IPS DF 4.7 (cell line): ENCODE measurements around the gene CHL1.

Experiments used
- DNase-seq: peaks from one replicate; pipeline ENCODE4 v3.0.0-alpha.2; 2013; ENCODE audit warnings: low spot score; ENCODE audit errors: extremely low read depth

Gene CHL1

DNA sequence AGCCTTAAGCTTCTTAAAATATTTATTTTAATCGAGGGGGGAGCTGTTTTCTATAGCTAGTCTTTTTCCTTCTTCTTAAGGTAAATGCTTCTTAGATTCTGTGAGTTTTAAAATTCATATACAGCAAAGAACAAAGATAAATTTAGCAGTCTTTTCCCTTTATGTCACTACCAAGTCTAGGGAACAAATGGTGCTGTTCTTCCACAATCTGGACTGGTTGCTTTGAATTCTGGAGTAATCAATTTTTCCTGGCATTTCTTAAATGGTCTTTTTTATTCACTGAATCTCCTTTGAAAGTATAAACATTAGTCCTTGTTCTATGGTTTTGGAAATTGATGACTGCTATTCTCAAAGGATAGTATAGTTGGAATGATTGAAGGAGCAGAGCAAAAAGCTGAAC, 82.8 kb downstream of the CHL1 start:
- no peak for DNase-seq

DNA sequence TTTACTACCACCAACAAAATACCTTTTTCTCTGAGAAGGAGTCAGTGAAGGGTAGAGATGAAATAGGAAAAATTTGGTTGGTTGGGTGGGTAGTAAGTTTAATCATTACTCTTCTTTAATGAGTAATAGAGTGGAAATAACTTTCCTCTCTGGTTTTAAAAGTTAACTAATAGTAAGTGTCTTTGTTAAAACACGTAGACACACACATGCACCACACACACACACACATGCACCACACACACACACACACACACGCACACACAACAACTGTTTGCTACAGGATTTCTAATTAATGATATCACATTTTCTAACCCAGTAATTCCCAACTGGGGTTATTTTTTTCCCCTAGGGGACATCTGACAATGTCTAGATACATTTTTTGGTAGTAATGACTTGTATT, 84.1 kb downstream of the CHL1 start:
- no peak for DNase-seq

DNA sequence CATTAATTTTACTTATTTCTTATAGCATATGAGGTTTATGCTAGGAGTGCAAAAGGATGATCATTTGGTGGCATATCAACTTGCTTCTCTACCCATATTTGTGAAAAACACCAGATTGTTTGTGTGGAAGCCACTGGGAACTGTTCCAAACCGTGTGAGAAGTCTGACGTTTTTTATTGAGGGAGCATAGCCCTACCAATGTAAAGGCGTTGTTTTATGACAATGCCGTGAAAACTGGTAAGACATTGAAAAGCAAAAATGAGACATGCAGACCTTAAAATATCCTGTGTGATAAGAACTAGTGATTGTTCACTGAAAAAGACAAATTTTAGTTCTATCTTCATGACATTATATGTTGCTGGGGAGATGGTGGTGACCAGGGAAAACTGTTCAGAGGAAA, 87.8 kb downstream of the CHL1 start:
- DNase-seq = no peak

DNA sequence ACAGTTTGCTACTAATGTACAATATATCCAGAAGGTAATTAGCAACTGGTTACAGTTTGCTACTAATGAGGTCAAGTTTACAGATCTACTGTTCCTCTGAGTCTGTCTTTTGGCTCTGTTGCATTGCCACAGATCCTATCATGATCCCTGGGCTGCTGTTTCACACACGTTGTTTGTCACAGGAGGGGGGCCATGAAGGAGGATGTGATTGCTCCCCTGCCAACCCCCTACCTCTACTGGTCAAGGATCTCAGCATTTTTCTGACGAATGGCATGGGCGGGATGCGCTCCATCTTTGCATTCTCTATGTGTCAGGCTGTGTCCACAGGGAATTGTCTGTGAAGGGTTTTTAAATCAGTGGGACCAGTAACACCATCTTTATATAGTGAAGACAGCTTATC, 91.9 kb downstream of the CHL1 start:
- no peak for DNase-seq

DNA sequence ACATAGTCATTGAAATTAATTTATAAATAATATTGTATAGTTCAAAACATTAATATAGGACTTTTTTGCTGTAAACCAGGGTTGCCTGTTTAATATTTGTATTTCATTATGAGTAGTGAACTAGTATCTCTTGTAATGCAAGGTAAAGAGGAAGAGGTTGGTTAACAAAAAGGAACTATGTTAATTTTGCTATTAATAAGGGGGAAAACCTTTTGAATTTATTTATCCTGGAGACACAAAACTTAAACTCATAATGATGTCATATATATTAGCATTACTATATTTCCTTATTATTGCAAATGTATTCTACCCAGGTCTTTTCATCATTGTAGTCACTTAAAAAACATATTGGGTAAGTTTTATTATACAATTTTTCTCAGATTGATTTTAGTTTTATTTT, 94.5 kb downstream of the CHL1 start:
- DNase-seq = no peak

DNA sequence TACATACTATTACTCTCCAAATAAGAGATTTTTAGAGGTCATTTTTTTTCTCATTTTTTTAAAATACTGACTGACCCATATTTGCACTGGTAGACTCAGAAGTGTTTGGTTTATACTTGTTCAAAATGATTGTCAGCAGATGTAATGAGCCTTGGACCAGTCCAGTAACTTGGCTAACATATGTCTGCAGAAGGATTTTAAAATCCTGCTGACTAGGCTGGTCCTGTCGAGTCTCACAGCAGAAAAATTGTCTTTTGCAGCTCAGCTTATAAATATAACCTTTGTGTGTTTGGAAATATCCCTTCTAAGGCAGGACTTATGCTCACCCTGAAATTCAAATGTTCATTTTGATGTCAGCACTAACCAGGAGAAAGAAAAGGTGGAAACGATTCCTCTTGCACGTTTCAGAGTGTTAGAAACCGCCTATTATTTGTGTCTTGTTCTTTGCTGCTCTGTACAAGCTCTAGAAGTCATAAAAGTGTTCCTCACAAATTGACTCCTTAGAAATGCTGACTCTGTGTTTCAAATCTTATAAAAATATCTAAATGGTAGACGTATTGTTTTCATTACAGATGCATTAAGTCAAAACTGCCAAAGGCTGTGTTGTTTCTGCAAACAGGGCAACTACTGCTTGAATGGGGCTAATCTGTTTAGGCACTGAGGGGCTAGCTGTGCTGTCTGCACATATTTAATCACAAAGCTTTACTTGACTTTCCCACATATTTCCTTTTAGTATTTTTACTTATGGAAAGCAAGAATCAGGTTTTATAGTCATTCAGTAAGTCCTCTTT, 95.3 kb downstream of the CHL1 start:
- DNase-seq = no peak

DNA sequence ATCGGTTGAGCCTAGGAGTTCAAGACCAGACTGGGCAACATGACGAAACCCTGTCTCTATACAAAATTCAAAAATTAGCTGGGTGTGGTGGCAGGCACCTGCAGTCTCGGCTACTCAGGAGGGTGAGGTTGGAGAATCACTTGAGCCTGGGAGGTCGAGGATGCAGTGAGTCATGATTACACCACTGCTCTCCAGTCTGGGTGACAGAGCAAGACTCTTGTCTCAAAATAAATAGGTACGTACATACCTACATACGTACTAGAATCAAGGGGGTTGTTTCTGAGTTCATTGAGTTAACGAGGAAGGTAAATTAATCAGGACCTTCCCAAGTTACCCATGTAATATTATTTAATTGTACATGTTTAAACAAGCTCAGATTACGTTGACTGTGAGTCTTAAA, 97.5 kb downstream of the CHL1 start:
- no peak for DNase-seq

DNA sequence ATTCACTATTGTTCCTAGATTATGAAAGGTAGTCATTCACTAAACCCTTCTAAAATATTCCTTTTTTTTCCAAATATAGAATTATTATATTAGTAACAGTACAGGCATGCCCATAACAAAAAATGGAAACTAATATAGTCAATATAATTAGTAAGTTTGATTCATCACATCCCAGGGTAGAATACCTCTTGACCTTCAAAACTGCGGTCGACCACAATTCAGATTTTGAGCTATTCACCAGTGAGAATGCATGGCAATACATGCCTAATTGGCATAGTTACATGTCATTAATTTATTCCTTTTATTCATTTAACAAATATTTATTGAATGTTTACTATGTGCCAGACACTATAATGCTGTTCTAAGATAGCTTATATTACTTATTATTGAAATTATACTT, 98.0 kb downstream of the CHL1 start:
- no peak for DNase-seq

DNA sequence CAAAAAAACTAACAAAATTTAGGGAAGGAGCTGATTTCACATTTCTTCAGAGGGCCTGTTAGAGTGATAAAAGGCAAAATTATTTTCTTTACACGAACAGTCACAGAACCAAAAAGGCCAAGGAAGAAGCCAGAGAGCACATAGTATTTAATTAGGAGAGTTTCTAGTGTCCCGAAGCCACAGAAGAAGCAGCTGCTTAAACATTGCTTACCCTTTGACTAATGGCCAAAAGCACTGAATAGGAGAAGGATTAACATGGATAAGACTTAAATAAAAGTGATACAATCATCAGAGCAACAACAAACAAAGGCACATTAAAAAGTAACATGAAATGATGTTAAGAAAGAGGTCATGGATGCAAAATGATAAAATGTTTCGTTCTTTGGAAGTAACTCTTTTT, 98.6 kb downstream of the CHL1 start:
- no peak for DNase-seq

DNA sequence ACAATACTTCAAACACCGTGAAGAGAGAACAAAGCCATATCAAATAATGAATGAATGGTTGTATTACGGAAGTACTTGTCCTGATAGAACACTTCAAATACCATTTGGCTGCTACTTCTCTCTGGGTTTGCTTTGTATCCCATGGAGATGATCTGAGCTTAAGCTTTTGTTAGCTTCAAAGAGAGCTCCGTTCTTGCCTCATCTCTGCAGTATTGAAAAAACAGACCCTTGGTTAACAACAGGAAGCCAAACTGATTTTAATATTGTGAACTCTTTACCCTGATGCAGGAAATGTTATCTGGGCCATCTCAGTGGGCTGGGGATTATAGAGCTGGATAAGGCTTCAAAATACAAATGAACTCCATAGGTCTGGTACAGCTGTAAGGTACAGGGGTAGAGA, 101.0 kb downstream of the CHL1 start:
- no peak for DNase-seq

DNA sequence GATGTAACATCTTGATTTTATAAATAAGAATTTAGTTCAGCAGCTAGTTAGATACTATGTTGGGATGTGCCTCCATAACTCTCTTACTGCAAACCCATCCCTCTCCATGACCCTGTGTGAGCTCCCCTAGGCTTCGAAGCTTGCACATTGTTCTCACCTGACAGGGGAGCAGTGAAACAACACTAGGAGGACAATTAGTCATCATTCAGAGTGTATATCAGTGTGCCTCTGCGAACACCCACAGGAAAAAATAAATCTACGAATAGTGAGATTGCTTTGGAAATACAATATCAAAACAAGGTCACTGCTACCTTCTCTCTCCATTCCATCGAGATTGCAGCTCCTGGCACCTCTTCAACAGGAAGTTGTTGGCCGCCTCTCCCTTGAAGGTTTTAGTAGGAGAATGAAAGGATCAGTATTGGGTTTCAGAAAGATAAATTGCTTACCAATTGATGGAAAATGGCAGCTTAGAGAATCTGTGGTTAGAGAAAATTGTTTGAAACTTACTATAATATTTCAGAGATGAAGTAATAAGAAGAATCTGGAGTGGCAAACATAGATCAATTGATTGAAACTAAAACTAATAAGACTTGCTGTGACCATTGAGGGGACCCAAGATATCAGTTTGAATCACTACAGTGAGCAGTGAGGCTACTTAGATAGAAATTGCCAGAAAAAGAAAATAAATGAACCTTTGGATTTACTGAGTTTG, 103.2 kb downstream of the CHL1 start:
- DNase-seq = no peak

DNA sequence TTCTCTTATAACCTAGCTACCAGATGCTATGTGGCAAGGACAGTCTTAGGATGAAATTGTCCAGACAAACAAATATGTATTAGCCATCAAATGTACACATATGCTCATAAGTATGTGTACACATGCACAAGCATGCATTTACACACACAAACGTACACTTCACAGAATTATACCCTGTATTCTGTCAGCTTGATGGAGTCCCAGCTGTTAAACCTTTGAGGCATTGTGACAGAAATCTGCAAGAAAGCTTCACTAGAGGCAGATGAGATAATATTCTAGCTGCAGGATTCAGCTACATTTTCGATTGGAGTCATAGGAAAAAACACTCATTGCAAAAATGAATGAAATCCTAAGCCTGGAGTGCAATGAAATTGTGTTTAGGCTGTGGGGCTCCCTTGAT, 110.6 kb downstream of the CHL1 start:
- DNase-seq = no peak

DNA sequence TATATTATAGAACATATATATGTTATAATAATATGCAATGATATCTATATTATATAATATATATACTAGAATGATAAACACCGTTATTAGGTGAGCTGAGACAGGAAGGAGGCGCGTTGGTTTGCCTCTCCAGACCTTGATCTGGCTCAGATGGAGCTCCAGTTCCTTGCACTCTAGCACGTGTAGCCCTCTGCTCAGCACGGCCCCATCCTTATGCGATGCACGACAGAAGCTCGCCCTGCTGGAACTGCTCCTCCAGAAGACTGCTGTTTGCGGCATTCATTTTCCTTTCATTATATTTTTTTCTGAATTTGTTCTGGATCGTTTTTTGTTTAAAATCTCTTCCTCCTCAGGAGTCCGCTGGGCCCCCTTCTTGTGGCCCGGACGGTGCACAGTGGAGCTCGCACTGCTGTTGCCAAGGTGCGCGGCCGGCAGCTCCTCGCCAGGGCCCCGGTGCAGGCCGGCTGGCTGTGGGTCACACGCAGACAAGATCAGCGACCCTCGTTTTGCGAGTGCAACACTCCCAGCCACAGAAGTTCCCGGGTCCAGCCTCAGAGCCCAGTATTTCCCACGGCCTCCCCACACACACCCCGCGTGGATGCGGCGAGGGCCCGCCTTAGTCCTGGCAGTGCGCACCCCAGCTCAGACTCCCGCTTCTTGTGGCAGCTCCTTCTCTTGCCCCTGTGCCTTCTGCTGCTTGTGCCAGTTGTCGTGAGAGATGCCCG, 112.2 kb downstream of the CHL1 start:
- DNase-seq = no peak

DNA sequence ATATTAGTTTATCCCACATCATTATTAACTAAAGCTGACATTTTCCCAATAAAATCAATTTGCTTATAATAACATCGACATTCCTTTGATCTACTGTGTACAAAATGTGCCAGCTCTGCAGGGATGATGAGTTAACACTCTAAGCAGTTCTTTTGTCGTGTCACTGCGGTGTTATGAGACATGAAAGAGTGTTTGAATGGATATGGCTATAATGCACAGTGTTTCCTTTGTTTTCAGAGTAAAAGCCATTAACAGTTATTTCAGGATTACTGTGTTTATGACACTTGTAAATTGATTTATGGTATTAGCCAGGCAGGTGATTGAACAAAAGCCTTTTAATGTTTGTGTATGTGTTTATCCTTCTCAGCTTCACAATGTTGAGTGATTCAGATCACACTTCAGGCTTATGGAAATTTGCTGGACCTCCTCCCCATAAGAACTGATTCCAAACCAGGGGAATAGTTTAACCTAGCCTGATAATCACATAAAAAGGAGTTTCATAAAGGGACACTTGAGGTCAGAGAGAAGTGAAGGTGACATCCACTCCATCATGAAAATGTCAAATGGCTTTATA, 115.7 kb downstream of the CHL1 start:
- no peak for DNase-seq

DNA sequence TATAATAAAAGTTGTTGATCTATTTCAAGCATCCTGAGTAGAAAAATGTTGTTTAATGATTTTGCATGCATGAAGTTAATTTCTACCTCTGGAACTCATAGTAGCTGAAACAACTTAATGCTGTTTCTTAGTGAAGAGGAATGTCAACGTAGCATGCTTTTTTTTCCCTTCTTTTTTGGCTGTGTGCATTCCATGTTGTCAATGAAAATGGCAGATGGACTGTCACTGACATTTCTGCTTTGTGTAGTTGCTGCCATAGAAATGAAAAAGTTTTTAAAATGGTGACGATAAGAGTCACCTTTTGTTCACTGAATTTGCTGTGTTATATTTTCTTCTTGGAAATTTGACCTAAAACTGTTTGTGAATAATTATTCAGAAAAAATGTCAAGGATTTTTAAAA, 116.3 kb downstream of the CHL1 start:
- no peak for DNase-seq

DNA sequence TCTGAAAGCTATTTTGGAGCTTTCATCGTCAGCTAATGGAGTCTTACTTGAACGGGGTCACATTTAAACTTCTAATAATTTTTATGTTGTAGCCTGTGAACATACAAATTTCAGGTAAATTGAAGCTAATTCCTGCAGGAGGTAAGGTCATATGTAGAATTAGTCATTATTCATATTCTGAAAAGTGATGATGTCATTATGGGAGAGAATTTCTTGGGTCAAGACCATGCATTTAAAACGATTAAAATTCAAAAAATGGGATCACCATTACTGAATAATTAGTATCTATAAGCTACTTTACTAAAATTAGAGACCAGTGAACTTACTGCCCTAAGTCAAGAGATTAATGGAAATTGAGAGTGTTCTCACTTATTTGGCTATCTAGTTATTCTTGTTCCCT, 120.4 kb downstream of the CHL1 start:
- no peak for DNase-seq

DNA sequence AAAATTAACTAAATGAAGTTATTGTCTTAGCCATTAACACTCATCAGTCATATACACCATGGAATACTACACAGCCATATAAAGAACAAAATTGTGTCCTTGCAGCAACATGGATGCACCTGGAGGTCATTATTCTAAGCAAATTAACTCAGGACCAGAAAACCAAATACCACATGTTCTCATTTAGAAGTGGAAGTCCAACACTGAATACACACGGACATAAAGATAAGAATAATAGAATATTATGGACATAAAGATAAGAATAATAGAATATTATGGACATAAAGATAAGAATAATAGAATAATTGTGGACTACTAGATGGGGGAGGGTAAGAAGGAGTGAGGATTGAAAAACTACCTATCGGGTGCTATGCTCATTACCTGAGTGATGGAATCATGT, 122.3 kb downstream of the CHL1 start:
- DNase-seq = no peak

DNA sequence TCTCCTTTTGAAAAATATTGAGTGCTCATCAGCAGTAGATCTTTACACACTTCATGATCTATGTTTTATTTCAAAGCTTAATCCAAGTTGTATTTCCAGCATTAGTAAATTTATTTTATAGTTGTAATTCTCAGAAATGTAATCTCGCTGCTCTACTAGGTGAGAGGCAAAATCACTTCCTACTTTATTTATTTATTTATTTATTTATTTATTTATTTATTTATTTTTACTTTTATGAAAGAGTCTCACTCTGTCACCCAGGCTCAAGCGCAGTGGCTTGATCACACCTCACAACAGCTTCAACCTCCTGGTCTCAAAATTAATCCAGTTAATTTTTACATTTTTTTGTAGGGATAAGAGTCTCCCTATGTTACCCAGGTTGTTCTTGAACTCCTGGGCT, 127.9 kb downstream of the CHL1 start:
- DNase-seq = no peak

DNA sequence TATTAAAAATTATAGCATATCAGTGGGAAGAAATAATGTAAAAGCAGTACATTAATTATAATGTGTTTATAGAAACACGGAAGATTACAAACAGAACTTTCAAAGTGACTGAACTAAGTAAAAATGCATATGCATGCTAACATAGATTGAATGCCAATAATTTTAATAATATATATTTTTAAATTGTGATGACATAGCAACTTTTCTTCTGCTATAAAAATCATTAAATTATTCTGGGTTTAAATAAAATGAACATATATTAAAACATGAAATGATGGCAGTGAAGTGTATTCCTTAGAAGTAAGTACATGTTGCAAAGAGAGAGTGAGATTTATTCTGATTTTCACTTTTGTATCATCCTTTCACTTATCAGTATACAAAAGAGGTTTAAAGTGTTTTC, 128.9 kb downstream of the CHL1 start:
- DNase-seq = no peak

DNA sequence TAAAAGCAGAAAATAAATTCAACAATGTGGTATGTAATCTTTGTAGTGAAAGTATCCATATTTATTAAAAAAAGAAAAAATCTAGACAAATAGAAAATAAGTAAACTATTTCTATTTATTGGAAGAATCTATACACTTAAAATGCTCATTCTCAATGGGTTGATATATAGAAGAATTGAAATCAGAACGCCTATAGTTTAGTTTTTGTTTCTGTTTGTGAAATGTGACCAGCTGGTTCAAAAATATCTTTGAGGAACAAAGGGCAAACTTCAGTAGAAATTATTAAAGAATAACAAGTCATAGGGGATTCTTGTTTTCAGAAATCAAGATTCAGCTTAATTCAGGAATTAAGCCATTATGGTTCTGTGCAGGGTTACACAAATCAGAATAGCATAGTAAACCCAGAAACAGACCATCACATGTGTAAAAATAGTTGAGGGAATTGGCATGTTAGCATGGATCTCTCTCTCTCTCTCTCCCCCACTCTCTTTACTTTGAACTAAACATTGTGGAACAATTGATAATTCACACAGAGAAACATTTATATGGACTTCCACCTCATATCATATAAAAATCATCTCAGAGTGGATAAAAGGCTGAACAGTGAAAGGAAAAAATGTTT, 134.0 kb downstream of the CHL1 start:
- no peak for DNase-seq

DNA sequence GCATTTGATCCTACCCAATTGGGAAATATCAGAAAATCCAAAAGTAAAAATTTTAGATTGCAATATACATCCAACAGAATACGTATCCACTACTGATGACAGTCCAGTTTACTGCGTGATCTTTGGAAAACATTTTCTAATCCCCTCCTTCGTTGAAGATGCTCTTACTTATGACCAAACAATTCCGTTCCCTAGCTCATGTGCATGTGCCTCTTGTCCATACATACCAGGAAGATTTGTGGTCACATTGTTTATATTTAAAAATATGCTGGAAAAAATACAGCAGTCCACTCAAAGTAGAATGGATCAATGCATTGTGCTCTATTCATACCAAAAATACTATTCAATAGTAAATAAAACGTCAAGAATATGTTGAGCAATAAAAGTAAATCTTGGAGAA, 135.3 kb downstream of the CHL1 start:
- DNase-seq = no peak

DNA sequence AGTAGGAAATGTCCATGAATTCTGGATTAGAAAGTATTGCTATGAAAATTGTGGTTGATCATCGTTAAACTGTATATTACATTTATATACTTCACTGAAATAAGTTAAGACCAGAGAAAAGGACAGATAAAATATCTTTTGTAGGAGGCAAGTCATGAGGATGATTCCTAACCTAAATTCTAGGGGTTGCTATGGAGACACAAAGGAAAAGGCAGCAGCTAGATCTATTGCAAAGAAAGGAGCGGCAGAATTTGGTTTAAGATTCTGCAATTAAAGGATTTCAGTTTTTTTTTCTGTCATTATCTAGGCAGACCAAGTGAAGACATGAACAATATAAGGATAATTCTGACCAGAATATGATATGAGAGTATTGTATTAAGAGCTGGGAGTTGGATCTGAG, 136.1 kb downstream of the CHL1 start:
- no peak for DNase-seq
